GM12878 (cell line): Measurements from ENCODE around the gene CTSH.

Experiments used
- CEBPB ChIP-seq, 2 experiments: fragments of 150-350 bp in 1 of 2; IDR thresholded peaks; 2 replicates each; pipeline ENCODE4 v1.6.1; 2012 to 2014; ENCODE audit warnings: low read depth in 2 of 2, low read length in 2 of 2, borderline replicate concordance in 1 of 2, inconsistent platforms in 1 of 2
- EP300 ChIP-seq, 2 experiments: fragments of 150-350 bp in 1 of 2; IDR thresholded peaks; 2 replicates each; pipeline ENCODE4 v1.6.1; 2011 to 2012; ENCODE audit warnings: low read depth in 2 of 2, low read length in 2 of 2, borderline replicate concordance in 1 of 2, improper control_type of control experiment in 1 of 2, inconsistent platforms in 1 of 2; ENCODE audit not compliant: control insufficient read depth in 1 of 2
- RCOR1 ChIP-seq: conservative IDR thresholded peaks from 2 replicates; pipeline ENCODE4 v1.6.1; 2012; ENCODE audit warnings: low read depth, low read length, improper control_type of control experiment
- TF ChIP-seq, protein P1 (sequence below): fragments of 450-650 bp; formaldehyde crosslinking; IDR thresholded peaks from 2 replicates; pipeline ENCODE4 v1.4.0; 2022; ENCODE audit warnings: mild to moderate bottlenecking, moderate library complexity
- TF ChIP-seq, protein P2 (sequence below), 3 experiments: IDR thresholded peaks in 2 of 3; conservative IDR thresholded peaks in 1 of 3; 2 replicates each; pipeline ENCODE4 v1.5.1; 2011; ENCODE audit warnings: low read depth in 3 of 3, low read length in 3 of 3, mild to moderate bottlenecking in 3 of 3, control low read depth in 2 of 3, moderate library complexity in 2 of 3, inconsistent platforms in 1 of 3, mixed read lengths in 1 of 3; ENCODE audit not compliant: control insufficient read depth in 2 of 3, insufficient read depth in 1 of 3; ENCODE audit errors: extremely low read depth in 1 of 3
- TF ChIP-seq, protein P3 (sequence below): IDR thresholded peaks from 2 replicates; pipeline ENCODE4 v1.6.1; 2012; ENCODE audit warnings: low read length, inconsistent platforms
- TF ChIP-seq, protein P4 (sequence below): IDR thresholded peaks from 2 replicates; pipeline ENCODE4 v1.6.1; 2012; ENCODE audit warnings: mild to moderate bottlenecking, low read depth, low read length

DNA sequence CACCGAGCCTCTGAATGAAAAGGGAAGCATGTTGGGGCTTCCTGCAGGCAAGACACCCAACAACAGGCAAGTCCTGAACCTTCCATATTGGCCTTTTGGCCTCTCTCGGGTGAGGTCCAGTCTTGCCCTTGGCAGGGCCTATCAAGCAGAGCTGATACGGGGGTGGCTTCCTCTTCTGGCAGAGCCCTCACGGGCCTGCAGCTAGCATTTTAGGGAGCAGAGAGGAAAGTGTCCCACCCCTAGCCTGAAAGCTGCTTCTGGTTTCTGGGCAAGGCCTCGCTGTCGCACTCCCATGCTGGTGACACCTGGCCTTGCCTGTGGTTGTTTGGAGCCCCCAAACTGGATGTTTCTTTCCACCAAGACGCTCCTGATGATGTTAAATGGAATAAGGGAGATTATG lies 31.8 kb upstream of the CTSH start:
- TF ChIP-seq, protein P1, sequence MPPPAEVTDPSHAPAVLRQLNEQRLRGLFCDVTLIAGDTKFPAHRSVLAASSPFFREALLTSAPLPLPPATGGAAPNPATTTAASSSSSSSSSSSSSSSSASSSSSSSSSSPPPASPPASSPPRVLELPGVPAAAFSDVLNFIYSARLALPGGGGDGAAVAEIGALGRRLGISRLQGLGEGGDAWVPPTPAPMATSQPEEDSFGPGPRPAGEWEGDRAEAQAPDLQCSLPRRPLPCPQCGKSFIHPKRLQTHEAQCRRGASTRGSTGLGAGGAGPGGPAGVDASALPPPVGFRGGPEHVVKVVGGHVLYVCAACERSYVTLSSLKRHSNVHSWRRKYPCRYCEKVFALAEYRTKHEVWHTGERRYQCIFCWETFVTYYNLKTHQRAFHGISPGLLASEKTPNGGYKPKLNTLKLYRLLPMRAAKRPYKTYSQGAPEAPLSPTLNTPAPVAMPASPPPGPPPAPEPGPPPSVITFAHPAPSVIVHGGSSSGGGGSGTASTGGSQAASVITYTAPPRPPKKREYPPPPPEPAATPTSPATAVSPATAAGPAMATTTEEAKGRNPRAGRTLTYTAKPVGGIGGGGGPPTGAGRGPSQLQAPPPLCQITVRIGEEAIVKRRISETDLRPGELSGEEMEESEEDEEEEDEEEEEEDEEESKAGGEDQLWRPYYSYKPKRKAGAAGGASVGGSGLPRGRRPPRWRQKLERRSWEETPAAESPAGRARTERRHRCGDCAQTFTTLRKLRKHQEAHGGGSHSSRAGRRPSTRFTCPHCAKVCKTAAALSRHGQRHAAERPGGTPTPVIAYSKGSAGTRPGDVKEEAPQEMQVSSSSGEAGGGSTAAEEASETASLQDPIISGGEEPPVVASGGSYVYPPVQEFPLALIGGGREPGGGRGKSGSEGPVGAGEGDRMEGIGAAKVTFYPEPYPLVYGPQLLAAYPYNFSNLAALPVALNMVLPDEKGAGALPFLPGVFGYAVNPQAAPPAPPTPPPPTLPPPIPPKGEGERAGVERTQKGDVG (CRISPR knock-in tag) = no peak
- TF ChIP-seq, protein P2, sequence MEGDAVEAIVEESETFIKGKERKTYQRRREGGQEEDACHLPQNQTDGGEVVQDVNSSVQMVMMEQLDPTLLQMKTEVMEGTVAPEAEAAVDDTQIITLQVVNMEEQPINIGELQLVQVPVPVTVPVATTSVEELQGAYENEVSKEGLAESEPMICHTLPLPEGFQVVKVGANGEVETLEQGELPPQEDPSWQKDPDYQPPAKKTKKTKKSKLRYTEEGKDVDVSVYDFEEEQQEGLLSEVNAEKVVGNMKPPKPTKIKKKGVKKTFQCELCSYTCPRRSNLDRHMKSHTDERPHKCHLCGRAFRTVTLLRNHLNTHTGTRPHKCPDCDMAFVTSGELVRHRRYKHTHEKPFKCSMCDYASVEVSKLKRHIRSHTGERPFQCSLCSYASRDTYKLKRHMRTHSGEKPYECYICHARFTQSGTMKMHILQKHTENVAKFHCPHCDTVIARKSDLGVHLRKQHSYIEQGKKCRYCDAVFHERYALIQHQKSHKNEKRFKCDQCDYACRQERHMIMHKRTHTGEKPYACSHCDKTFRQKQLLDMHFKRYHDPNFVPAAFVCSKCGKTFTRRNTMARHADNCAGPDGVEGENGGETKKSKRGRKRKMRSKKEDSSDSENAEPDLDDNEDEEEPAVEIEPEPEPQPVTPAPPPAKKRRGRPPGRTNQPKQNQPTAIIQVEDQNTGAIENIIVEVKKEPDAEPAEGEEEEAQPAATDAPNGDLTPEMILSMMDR (IDR thresholded peaks at IDR 0.05 in 2 of 3, conservative IDR thresholded peaks at IDR 0.05 in 1 of 3; ENCODE audit: control insufficient read depth in 2 of 3, extremely low read depth in 1 of 3, insufficient read depth in 1 of 3, low read depth in 3 of 3, low read length in 3 of 3) = no peak
- TF ChIP-seq CEBPB (IDR thresholded peaks at IDR 0.05; ENCODE audit: borderline replicate concordance in 1 of 2, low read depth in 2 of 2, low read length in 2 of 2) = no peak
- TF ChIP-seq EP300 (IDR thresholded peaks at IDR 0.05; ENCODE audit: borderline replicate concordance in 1 of 2, control insufficient read depth in 1 of 2, low read depth in 2 of 2, low read length in 2 of 2) = no peak
- TF ChIP-seq, protein P3, sequence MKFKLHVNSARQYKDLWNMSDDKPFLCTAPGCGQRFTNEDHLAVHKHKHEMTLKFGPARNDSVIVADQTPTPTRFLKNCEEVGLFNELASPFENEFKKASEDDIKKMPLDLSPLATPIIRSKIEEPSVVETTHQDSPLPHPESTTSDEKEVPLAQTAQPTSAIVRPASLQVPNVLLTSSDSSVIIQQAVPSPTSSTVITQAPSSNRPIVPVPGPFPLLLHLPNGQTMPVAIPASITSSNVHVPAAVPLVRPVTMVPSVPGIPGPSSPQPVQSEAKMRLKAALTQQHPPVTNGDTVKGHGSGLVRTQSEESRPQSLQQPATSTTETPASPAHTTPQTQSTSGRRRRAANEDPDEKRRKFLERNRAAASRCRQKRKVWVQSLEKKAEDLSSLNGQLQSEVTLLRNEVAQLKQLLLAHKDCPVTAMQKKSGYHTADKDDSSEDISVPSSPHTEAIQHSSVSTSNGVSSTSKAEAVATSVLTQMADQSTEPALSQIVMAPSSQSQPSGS = no peak
- TF ChIP-seq RCOR1 = no peak
- TF ChIP-seq, protein P4, sequence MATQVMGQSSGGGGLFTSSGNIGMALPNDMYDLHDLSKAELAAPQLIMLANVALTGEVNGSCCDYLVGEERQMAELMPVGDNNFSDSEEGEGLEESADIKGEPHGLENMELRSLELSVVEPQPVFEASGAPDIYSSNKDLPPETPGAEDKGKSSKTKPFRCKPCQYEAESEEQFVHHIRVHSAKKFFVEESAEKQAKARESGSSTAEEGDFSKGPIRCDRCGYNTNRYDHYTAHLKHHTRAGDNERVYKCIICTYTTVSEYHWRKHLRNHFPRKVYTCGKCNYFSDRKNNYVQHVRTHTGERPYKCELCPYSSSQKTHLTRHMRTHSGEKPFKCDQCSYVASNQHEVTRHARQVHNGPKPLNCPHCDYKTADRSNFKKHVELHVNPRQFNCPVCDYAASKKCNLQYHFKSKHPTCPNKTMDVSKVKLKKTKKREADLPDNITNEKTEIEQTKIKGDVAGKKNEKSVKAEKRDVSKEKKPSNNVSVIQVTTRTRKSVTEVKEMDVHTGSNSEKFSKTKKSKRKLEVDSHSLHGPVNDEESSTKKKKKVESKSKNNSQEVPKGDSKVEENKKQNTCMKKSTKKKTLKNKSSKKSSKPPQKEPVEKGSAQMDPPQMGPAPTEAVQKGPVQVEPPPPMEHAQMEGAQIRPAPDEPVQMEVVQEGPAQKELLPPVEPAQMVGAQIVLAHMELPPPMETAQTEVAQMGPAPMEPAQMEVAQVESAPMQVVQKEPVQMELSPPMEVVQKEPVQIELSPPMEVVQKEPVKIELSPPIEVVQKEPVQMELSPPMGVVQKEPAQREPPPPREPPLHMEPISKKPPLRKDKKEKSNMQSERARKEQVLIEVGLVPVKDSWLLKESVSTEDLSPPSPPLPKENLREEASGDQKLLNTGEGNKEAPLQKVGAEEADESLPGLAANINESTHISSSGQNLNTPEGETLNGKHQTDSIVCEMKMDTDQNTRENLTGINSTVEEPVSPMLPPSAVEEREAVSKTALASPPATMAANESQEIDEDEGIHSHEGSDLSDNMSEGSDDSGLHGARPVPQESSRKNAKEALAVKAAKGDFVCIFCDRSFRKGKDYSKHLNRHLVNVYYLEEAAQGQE = no peak
